HG03039 (cell line): ENCODE measurements around the gene ISCU.

ENCODE experiments used
- ATAC-seq: cut with Tn5 transposase; IDR thresholded peaks from one replicate; pipeline ENCODE4 v1.9.1; 2021; ENCODE audit warnings: mild to moderate bottlenecking, moderate library complexity; ENCODE audit not compliant: unreplicated experiment

The ISCU gene

GRCh38 chr12:108562348-108563135 is at the start of gene ISCU:
ISCU (plus strand) TSS chr12:108562596; CDS start chr12:108562623, 27 bp downstream.
- ATAC-seq: peak; percentile 45

GRCh38 chr12:108514468-108514972 is 47.9 kb upstream of the ISCU start:
- ATAC-seq: no peak

- peak; percentile 81 for ATAC-seq
Measured at GRCh38 chr12:108514973-108515814, 47.2 kb upstream of the ISCU start, which contains the start of gene FICD. FICD (plus strand) TSS chr12:108515277; CDS start chr12:108516973, 1,696 bp downstream.

- no peak for ATAC-seq
Measured at GRCh38 chr12:108515916-108516315, 46.5 kb upstream of the ISCU start.

GRCh38 chr12:108516511-108517275 is 45.7 kb upstream of the ISCU start:
- no peak for ATAC-seq

GRCh38 chr12:108517288-108518100 is 44.9 kb upstream of the ISCU start:
- ATAC-seq: no peak

GRCh38 chr12:108518101-108518715 is 44.2 kb upstream of the ISCU start:
- no peak for ATAC-seq

- ATAC-seq: no peak
Measured at GRCh38 chr12:108518716-108519496, 43.5 kb upstream of the ISCU start.

- no peak for ATAC-seq
Measured at GRCh38 chr12:108519558-108519957, 42.8 kb upstream of the ISCU start.

GRCh38 chr12:108523365-108523764 is 39.0 kb upstream of the ISCU start:
- no peak for ATAC-seq

- ATAC-seq: no peak
Measured at GRCh38 chr12:108525681-108526080, 36.7 kb upstream of the ISCU start.

GRCh38 chr12:108526482-108527165 is 35.8 kb upstream of the ISCU start:
- ATAC-seq: no peak

- ATAC-seq: no peak
Measured at GRCh38 chr12:108527166-108527496, 35.3 kb upstream of the ISCU start.

- no peak for ATAC-seq
Measured at GRCh38 chr12:108530161-108530560, 32.2 kb upstream of the ISCU start.

- ATAC-seq: no peak
Measured at GRCh38 chr12:108531929-108532848, 30.2 kb upstream of the ISCU start.

GRCh38 chr12:108538146-108538545 is 24.2 kb upstream of the ISCU start:
- no peak for ATAC-seq

- ATAC-seq: no peak
Measured at GRCh38 chr12:108538616-108539195, 23.7 kb upstream of the ISCU start.
